H1 (cell line): ENCODE measurements around the gene QSOX1. TPM values are rescaled to one million over a fixed set of nuclear protein-coding genes. Genes with fewer than 3 reads are reported as not detected.

ENCODE experiments used
- BCL11A ChIP-seq, 2 experiments: IDR thresholded peaks; one replicate each; pipeline ENCODE4 v1.6.1; 2011; ENCODE audit warnings: low read depth in 2 of 2, low read length in 2 of 2, mild to moderate bottlenecking in 2 of 2
- CBX5 ChIP-seq: fragments of 300-800, 300-1000 bp; sonication (generic); IDR thresholded peaks from 2 replicates; pipeline ENCODE4 v1.7.1; 2016; ENCODE audit warnings: antibody characterized with exemption, low read length, low read depth
- CBX8 ChIP-seq: fragments of 300-800, 300-1000 bp; sonication (generic); IDR thresholded peaks from 2 replicates; pipeline ENCODE4 v1.7.1; 2016; ENCODE audit warnings: low read depth, low read length, borderline replicate concordance
- CEBPB ChIP-seq: IDR thresholded peaks from 2 replicates; pipeline ENCODE4 v1.6.1; 2012; ENCODE audit warnings: low read depth, low read length
- CHD2 ChIP-seq: IDR thresholded peaks from 2 replicates; pipeline ENCODE4 v1.6.1; 2012; ENCODE audit warnings: low read length, improper control_type of control experiment
- EGR1 ChIP-seq: IDR thresholded peaks from 2 replicates; pipeline ENCODE4 v1.6.1; 2011; ENCODE audit warnings: low read depth, low read length, borderline replicate concordance
- EP300 ChIP-seq, 2 experiments: IDR thresholded peaks; 1 replicate in 1 of 2; 2 replicates in 1 of 2; pipeline ENCODE4 v1.6.1; 2011 to 2012; ENCODE audit warnings: low read depth in 2 of 2, low read length in 2 of 2, mild to moderate bottlenecking in 2 of 2, borderline replicate concordance in 1 of 2, inconsistent platforms in 1 of 2, moderate library complexity in 1 of 2
- HDAC2 ChIP-seq, 2 experiments: fragments of 300-600 bp in 1 of 2; sonication (generic) in 1 of 2; IDR thresholded peaks; 2 replicates each; pipeline ENCODE4 v1.6.1; 2011 to 2012; ENCODE audit warnings: low read depth in 2 of 2, low read length in 2 of 2, mild to moderate bottlenecking in 2 of 2, moderate library complexity in 2 of 2, borderline replicate concordance in 1 of 2, inconsistent platforms in 1 of 2
- KDM1A ChIP-seq: fragments of 200-600, 300-600 bp; sonication (generic); IDR thresholded peaks from 2 replicates; pipeline ENCODE4 v1.7.1; 2016; ENCODE audit warnings: mild to moderate bottlenecking, low read length, borderline replicate concordance
- KDM4A ChIP-seq: IDR thresholded peaks from one replicate; pipeline ENCODE4 v1.7.1; 2012; ENCODE audit warnings: low read depth, mild to moderate bottlenecking, moderate library complexity, low read length, inconsistent platforms; ENCODE audit not compliant: severe bottlenecking
- KDM5A ChIP-seq: fragments of 200-600 bp; IDR thresholded peaks from 2 replicates; pipeline ENCODE4 v1.7.1; 2012; ENCODE audit warnings: mild to moderate bottlenecking, low read length, inconsistent platforms, mixed read lengths
- MAFK ChIP-seq: IDR thresholded peaks from 2 replicates; pipeline ENCODE4 v1.6.1; 2012; ENCODE audit warnings: low read depth, mild to moderate bottlenecking, improper control_type of control experiment, low read length
- NRF1 ChIP-seq: IDR thresholded peaks from 2 replicates; pipeline ENCODE4 v1.6.1; 2011; ENCODE audit warnings: mild to moderate bottlenecking, low read depth, low read length, improper control_type of control experiment
- PHF8 ChIP-seq: fragments of 200-600 bp; sonication (generic); conservative IDR thresholded peaks from 2 replicates; pipeline ENCODE4 v1.7.1; 2012; ENCODE audit warnings: low read depth, mild to moderate bottlenecking, inconsistent platforms, low read length, moderate library complexity
- POLR2A ChIP-seq, 2 experiments: IDR thresholded peaks; 1 replicate in 1 of 2; 2 replicates in 1 of 2; pipeline ENCODE4 v1.6.1; 2011; ENCODE audit warnings: low read depth in 2 of 2, low read length in 2 of 2, mild to moderate bottlenecking in 2 of 2; ENCODE audit errors: control extremely low read depth in 1 of 2
- POU5F1 ChIP-seq: IDR thresholded peaks from 2 replicates; pipeline ENCODE4 v1.6.1; 2011; ENCODE audit warnings: low read depth, mild to moderate bottlenecking, low read length, moderate library complexity
- RNF2 ChIP-seq: fragments of 200-900, 300-1000 bp; sonication (generic); IDR thresholded peaks from 2 replicates; pipeline ENCODE4 v1.7.1; 2016; ENCODE audit warnings: borderline replicate concordance, low read depth, mild to moderate bottlenecking, antibody characterized with exemption, low read length; ENCODE audit not compliant: poor library complexity, severe bottlenecking; ENCODE audit errors: missing control alignments
- SIN3A ChIP-seq, 2 experiments: IDR thresholded peaks in 1 of 2; conservative IDR thresholded peaks in 1 of 2; 2 replicates each; pipeline ENCODE4 v1.6.1; 2011 to 2012; ENCODE audit warnings: low read length in 2 of 2, improper control_type of control experiment in 1 of 2, low read depth in 1 of 2, mild to moderate bottlenecking in 1 of 2
- SIRT6 ChIP-seq: IDR thresholded peaks from one replicate; pipeline ENCODE4 v1.7.1; 2012; ENCODE audit warnings: low read length, inconsistent platforms
- SP1 ChIP-seq: IDR thresholded peaks from 2 replicates; pipeline ENCODE4 v1.6.1; 2011; ENCODE audit warnings: low read depth, low read length
- TAF7 ChIP-seq: optimal IDR thresholded peaks from 2 replicates; pipeline ENCODE3; 2011; ENCODE audit warnings: low read depth, mild to moderate bottlenecking, inconsistent platforms, low read length, moderate library complexity, borderline replicate concordance
- YY1 ChIP-seq: IDR thresholded peaks from 2 replicates; pipeline ENCODE4 v1.6.1; 2011; ENCODE audit warnings: low read depth, mild to moderate bottlenecking, low read length
- polyA plus RNA-seq, 7 experiments: library from polyadenylated mRNA; depleted of rRNA in 3 of 7; stranded (reverse) in 5 of 7; unstranded in 2 of 7; fragments of >200 nt in 5 of 7; fragments of 200-250 nt in 2 of 7; gene quantifications; 1 replicate in 5 of 7; 2 replicates in 1 of 7; 4 replicates in 1 of 7; pipeline versions ENCODE4 v1.2.1 to v1.2.3, GENCODE V29; 2011 to 2013; ENCODE audit warnings: missing spikeins in 2 of 7, mixed read lengths in 2 of 7
- total RNA-seq: library from RNA; stranded (reverse); fragmentation: NEBNext Ultra II Directional; extraction: Animal tissue kit (Norgen Biotek cat#: 25700); gene quantifications from 2 replicates; pipeline ENCODE4 v1.2.1, GENCODE V29; 2021
- TF ChIP-seq, protein P1 (sequence below): IDR thresholded peaks from 2 replicates; pipeline ENCODE4 v1.6.1; 2012; ENCODE audit warnings: inconsistent platforms

The QSOX1 gene
- total and polyA plus RNA-seq, 2 of the 8 experiments (the other 6 are each of a cell fraction or from before 2014, with no cell fraction given), result 97.7 to 123 TPM

DNA sequence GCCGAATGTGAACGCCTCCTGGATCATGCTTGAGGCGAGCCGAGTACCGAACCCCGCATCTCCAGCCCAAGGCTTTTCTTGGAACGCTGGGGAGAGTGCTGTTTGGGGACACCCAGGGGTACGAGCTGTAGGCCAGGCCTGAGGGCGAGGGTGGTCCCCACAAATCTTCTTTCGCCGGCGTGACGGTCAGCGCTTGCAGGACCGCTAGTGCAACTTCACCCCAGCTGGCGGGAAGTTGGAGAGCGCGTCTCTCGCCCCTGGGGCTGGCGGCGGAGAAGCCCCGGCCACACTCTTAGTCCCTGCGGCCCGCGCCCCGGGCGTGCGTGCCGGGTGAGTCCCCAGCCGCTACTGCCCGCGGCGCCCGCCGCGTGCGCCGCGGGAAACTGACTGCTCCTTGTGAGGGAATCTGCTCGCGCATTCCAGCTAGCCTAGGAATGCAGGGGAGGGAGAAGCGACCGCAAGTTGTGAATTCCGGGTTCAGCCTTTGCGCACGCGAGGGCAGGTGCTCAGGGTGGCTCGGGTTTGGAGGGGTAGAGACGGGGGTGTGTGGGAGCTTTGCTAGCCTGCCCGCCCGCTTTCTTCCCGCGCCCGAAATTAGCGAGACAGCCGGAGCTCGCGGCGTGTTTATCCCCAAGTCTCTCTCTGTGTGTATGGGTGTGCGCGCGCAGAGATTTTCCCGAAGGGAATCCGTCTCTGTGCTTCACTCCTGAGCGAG, 76.3 kb downstream of the QSOX1 start (continued):
- TF ChIP-seq EGR1 (no peak), CEBPB (no peak), SP1 (peak; percentile 16; the same call in 1 of the 2 replicates), PHF8 (no peak; the same call in 1 of the 2 replicates), YY1 (no peak), KDM4A (peak; percentile 79), EP300 (IDR thresholded peaks at IDR 0.05; ENCODE audit: borderline replicate concordance in 1 of 2, low read depth in 2 of 2, low read length in 2 of 2) (no peak; a peak in 1 of 3 replicates), POLR2A (IDR thresholded peaks at IDR 0.05; ENCODE audit: control extremely low read depth in 1 of 2, low read depth in 2 of 2, low read length in 2 of 2) (no peak), HDAC2 (IDR thresholded peaks at IDR 0.05; ENCODE audit: borderline replicate concordance in 1 of 2, low read depth in 2 of 2, low read length in 2 of 2) (peak in 1 of 2 experiments; percentile 69; a peak in 2 of 4 replicates), SIN3A (conservative IDR thresholded peaks at IDR 0.05 in 1 of 2, IDR thresholded peaks at IDR 0.05 in 1 of 2; ENCODE audit: low read depth in 1 of 2, low read length in 2 of 2) (0 out of 4 replicates have a peak, but pooled peaks of 1 of the 2 experiments have one; percentile 1), RNF2 (peak; percentile 50), POU5F1 (no peak), NRF1 (no peak), MAFK (no peak), SIRT6 (no peak), KDM1A (no peak), KDM5A (no peak), BCL11A (IDR thresholded peaks at IDR 0.05; ENCODE audit: low read depth in 2 of 2, low read length in 2 of 2) (peak in 1 of 2 experiments; percentile 42), CBX5 (no peak), CBX8 (no peak), TAF7 (no peak), CHD2 (no peak)
- TF ChIP-seq, protein P1, sequence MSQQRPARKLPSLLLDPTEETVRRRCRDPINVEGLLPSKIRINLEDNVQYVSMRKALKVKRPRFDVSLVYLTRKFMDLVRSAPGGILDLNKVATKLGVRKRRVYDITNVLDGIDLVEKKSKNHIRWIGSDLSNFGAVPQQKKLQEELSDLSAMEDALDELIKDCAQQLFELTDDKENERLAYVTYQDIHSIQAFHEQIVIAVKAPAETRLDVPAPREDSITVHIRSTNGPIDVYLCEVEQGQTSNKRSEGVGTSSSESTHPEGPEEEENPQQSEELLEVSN, result peak; percentile 75
